GM18499 (cell line): ENCODE measurements around the gene MAPK11.

ENCODE experiments used
- ATAC-seq: cut with Tn5 transposase; IDR thresholded peaks from one replicate; pipeline ENCODE4 v1.9.1; 2021; ENCODE audit warnings: moderate number of reproducible peaks; ENCODE audit not compliant: insufficient read depth, unreplicated experiment

The MAPK11 gene

DNA sequence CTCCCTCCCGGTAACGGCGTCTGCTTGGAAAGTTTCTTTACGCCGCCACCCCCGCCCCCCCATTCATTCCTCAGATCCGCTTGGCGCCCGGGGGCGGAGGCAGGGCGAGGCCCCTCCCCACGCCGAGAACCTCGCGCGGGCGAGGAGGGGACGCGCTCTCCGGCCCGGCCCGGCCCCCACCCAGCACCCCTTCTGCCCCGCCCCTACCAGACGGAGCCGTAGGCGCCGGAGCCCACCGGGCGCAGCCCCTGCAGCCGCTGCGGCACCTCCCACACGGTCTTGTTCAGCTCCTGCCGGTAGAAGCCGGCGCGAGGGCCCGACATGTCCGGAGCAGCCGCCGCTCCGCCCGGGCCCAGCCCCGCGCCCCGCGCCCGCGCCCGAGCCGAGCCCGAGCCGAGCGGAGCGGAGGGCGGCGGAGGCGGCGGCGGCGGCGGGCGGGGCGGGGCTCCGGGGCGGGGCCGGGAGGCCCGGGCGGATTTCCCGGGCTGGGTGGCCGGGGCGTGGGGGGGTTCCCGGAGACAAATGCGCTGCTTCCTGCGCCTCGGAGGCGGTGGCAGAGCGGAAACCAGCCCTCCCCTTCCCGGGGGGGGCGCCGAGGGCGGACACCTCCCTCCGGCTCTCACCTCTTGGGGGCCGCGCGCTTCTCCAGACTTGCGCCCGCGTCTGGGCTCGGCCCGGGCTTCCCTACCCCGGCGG, at the start of gene MAPK11:
Gene MAPK11, minus strand, starts transcription at position 411 of the 696 bp plus-strand sequence. Its CDS starts 88 bp downstream, at position 323.
- ATAC-seq = no peak

GRCh38 chr22:50319503-50319951, 49.3 kb upstream of the MAPK11 start:
- no peak for ATAC-seq

DNA sequence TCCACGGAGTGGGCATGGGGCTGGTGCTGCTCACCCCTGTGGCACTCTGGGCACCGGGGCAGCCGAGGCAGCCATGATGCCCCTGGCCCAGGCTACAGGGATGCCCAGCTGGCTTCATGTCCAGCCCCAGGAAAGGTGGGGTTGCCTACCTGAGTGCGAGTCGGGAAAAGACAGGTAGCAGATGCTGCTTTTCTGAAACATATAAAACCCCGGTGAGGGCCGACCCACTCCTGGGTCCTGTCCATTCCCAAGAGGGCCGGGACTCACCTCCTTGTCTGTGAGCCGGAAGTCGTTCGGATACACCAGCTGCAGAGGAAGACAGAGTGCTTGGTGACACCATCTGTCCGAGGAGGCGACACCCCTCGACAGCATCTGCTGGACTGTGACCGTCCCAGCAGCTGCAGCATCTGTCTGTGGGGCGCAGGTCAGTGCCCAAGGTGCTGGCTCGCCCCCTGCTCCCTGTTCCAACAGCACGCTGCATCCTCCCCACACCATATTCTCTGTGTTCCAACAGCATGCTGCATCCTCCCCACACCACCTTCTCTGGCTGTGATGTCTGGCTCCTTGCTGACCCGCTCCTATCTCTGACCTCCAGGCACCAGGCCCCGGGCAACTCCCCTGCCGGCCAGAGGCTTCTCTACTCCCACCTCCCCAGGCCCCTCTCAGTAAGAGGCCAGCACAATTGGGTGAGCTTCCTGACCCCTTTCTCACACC, 48.7 kb upstream of the MAPK11 start:
- no peak for ATAC-seq

DNA sequence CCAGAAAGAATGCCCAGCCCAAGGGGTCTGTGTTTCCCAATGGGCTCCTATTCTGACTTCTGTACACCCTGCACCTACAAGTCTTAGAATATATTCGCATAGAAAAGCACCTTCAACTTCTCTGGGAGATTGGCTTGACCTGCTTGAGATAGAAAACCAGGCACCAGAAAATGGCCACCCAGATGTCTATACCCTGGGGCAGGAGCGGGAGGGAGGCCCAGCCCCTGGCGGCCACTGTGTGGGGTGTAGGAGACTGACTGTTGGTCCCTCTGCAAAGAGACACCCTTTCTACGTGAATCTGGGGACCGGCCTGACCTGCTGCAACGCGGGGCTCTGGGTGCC, 48.1 kb upstream of the MAPK11 start:
- no peak for ATAC-seq

DNA sequence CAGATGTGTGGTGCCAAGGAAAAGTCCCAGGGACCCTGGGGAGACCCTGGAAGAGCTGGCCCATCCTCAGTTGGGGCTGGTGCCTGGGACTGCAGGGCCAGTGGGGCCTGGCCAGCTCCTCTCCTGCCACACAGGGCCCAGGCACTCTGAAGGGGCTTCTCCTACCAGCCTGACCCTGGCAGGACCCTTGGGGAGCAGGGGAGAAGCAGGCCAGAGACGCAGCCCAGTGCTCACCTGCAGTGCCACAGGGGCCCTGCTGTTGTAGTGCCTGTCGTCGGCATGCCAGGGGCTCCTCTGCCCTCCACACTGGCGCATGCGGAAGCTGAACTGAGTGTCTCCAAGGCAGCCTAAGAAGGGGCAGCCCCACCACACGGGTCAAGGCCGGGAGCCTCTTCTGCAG, 47.5 kb upstream of the MAPK11 start:
- no peak for ATAC-seq

DNA sequence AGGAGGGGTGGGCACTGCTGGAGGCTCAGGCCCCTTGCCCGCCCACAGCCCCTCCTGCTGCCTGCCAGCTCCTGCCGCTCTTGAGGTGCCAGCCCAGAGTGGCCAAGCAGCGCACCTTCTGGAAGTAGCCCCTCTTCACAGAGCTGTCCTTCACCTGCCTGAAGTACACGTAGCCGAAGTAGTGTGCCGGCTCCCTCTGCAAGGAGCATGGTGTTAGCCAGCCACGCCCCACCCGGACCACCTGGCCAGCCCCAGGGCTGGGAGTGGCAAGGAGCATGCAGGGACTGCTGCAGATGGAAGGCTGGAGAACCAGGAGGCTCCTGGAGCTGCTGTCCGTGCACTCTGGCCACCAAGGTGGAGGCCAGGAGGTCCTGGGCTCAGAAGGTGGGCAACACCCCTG, 47.0 kb upstream of the MAPK11 start:
- no peak for ATAC-seq

DNA sequence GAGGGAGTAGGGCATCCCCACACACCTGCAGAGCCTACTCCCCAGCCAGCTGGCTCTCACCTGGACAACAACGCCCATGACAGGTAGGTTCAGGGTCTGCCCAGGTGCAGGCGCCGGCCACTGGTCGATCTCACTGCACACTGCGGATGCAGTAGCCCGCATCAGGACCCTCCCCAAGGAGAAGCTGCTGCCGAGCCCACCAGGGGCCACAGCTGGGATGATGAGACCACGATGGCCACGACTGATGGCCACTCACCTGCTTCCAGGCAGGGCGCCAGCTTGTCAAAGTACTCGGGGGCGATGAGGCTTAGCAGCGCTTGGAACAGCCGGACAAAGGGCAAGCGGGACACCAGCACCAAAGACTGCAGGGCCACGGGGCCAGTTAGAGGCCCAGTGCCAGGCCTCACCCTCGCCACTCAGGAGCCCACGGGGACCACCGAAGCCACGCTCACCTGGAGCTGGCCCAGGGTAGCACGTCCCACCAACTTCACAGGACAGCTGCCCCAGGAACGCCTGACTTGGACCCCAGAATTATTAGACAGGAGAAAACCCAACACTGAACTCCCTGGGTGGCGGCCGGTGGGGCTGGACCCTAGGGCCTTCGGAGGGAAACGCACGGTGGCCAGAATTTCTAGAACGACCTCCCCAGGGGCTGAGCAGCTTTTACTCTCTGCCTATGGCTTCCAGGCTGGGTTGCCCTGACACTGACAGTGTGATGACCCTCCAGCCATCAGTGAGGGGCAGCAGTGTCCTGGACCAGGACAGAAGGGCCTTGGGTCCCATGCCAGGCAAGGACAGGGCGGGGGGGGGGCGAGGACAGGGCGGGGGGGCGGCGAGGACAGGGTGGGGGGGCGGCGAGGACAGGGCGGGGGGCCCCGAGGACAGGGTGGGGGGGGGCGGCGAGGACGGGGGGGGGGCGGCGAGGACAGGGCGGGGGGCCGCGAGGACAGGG, 46.2 kb upstream of the MAPK11 start:
- ATAC-seq = no peak

DNA sequence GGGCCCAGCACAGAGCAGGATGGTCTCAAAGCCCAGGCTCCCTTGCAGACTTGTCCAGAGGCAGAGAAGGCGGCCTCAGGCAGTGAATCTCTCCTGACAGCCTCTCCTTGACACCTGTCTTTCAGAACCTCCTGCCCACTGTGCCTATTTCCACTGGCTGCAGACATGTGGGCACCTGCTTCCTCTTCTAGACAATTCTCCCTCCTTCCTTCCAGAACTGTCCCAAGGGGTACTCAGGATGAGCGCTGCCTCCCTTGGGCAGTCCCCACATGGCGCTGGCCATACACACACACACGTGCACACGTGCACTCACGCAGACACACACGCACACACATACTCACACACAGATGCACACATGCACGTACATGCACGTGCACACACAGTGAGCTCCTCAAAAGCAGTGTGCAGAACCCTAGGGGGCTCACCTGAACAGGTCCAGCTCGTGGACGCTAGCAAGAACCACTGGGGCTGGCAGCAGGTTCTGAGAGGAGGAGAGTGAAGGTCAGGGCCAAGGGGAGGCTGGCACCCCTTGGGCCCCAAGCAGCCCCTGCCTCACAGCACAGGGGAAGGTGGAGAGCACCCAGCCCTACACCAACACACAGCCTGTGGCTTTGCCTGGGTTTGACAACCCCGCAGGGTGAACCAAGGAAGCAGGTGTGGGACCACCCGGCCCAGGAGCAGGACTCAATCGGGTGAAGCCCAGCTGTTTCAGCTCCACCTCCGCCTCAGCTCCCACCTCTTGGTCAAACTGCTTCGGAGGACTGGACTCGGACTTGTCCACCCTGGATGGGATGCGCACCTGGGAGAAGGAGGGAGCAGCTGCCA, 45.3 kb upstream of the MAPK11 start:
- ATAC-seq = no peak

DNA sequence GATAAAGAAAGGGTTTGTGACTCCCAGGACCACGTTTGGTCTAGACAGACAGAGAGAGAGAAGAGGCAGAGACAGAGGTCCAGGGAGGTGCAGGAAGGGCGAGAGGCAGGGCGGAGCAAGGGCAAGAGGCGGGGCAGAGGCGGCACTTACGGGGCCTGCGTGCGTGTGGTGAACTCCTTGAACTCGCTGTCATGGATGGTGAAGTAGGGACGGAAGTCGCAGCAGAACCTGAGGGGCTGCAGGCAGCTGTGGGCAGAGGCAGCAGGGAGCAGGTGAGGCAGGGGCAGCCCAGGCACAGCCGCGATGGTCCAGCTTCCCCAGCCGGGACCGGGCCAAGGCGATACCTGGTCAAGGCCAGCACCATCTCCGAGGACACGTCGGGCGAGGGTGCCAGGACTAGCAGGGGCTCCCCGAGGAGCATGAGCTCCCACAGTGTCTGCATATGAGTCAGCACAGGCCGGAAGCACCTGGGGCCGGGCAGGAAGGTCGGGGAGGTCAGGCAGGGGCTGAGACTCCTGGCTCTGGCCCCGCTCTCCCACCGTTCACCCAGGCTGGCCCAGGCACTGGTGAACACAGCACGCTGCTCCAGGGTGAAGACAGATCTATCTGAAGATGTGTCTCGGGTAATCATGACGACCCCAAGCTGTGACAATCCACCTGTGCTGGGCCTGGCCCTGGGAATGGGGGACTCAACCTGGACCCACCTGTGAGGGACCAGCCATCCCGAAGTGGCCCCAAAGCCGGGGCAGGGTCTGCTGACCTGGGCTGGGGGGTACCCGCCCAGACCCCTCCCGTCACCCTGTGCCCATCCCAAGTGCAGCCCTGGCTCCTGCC, 44.5 kb upstream of the MAPK11 start:
- no peak for ATAC-seq

GRCh38 chr22:50314081-50314454, 43.9 kb upstream of the MAPK11 start:
- no peak for ATAC-seq

DNA sequence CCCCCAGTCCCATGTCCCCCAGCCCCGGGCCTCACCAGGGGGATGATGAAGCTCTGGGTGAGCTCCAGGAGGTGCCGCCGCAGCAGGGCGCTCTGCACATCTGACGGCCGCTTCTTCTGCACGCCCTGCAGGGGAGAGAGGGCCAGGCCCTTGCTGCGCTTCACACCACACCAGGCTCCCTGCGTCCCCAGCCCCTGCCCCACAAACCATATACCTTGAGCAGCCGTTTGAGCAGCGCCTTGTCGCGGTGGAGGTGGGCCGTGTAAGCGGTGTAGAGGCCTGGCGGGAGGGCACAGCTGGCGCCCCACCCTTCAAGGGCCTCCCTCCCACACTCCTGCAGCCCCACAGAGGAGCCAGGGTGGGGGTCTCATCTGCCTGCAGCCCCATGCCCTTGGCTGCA, 43.4 kb upstream of the MAPK11 start:
- ATAC-seq = no peak

- ATAC-seq = no peak
Observed at GRCh38 chr22:50313021-50313420, 42.8 kb upstream of the MAPK11 start.

GRCh38 chr22:50312371-50312770, 42.2 kb upstream of the MAPK11 start:
- ATAC-seq = no peak

DNA sequence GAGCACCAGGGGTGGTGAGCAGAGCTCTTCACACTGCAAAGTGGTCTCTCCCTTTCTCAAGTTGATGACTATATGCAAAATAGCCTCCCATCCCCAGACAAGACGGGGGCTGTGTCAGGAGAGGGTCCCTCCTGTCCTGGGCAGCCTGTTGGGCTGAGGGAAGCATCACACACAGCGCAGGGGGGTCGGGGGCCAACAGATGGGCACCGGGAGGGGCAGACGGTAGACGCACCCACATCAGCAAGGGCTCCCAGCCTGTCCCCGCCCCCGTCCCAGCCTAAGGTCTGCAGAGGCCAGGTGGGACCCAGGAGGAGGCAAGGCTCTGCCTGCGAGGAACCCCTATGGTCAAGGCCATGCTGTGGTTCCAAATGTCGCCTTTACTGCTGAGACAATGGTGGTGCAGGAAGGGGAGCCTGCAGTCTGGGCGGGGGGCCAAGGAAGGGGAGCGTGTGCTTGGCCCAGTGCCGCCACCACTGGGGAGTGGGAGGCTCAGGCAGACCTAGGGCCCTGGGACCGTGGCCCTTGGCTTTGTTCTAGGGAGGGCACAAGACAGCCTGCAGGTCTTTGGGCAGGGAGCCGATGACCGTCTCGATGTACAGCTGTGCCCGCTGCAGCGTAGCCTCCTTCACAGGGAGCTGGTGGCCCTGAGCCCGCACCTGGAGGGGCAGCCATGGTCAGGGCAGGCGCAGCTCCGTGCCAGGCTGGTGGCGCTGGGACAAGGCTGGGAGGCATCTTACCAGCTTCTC, 41.6 kb upstream of the MAPK11 start:
- no peak for ATAC-seq

DNA sequence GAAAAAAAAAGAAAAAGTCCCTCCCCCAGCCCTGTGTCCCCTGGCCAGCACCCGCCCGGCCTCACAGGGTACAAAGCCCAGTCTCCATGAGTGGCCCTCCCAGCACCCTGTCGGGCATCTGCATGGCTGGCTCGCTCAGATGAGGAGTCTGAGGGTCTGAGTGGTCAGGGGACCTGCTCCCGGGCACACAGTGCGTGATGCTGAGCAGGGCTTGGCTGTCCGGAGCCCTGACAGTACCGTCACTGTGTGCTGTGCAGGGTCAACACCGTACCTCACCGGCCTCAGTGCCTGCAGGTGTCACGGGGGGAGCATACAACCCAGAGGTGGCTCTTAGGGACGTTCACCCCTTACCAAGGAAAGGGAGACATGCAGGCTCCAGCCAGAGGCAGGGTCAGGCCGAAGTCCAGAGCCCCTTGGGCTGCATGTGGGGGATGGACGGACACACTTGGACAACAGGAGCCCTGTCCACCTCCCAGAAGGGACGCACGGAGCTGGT, 40.8 kb upstream of the MAPK11 start:
- no peak for ATAC-seq

GRCh38 chr22:50310031-50310722, 40.0 kb upstream of the MAPK11 start:
- no peak for ATAC-seq

DNA sequence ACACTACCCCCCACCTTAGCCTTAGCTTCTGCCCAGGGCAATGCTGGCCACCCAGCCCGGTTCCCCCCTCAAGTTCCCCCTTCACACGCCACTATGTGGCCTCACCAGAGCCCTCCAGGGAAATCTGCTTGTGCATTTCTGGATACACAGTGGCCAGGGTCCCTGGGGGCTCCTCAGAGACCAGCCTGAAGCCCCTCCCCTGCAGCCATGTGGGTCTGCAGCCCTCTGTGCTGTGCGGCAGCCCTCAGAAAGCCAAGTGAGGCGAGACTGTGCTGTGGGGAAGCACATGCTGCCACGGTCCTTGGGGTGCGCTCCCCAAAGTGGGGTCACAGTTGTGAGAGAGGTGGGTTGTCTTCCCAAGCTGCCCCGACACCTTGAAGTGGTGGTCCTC, 39.4 kb upstream of the MAPK11 start:
- no peak for ATAC-seq
